IPS-NIHi7 (cell line): ENCODE data around the gene LMAN2.
"Not testable (repeated sequence)": the region's sequence is repeated elsewhere in the genome, so short reads cannot be mapped to it uniquely, and the experiment has no call there.

Experiments used
- DNase-seq: peaks from one replicate; pipeline ENCODE4 v3.0.0; 2012; ENCODE audit warnings: mixed read lengths; ENCODE audit errors: extremely low spot score

The LMAN2 gene

GRCh38 chr5:177349362-177349647 lies 2.2 kb downstream of the LMAN2 start:
- DNase-seq = no peak

GRCh38 chr5:177347699-177348098 lies 3.8 kb downstream of the LMAN2 start:
- DNase-seq = no peak

GRCh38 chr5:177346820-177347219 lies 4.6 kb downstream of the LMAN2 start:
- DNase-seq = no peak

GRCh38 chr5:177344891-177345290 lies 6.6 kb downstream of the LMAN2 start:
- DNase-seq = no peak

GRCh38 chr5:177343777-177344176 lies 7.7 kb downstream of the LMAN2 start:
- DNase-seq = no peak

- DNase-seq = not testable (repeated sequence)
Observed at GRCh38 chr5:177343000-177343399, 8.5 kb downstream of the LMAN2 start.

GRCh38 chr5:177339107-177339638 lies 12.3 kb downstream of the LMAN2 start:
- no peak for DNase-seq

GRCh38 chr5:177338251-177339106 lies 13.0 kb downstream of the LMAN2 start:
- no peak for DNase-seq

- no peak for DNase-seq
Observed at GRCh38 chr5:177336603-177337494, 14.6 kb downstream of the LMAN2 start.

- DNase-seq = no peak
Observed at GRCh38 chr5:177336112-177336511, 15.4 kb downstream of the LMAN2 start.

- DNase-seq = no peak
Observed at GRCh38 chr5:177335701-177336065, 15.8 kb downstream of the LMAN2 start.

- no peak for DNase-seq
Observed at GRCh38 chr5:177334781-177335700, 16.4 kb downstream of the LMAN2 start.

GRCh38 chr5:177334155-177334551 lies 17.3 kb downstream of the LMAN2 start:
- DNase-seq = no peak

GRCh38 chr5:177333420-177334154 lies 17.9 kb downstream of the LMAN2 start:
- DNase-seq = no peak

GRCh38 chr5:177332896-177333260 lies 18.6 kb downstream of the LMAN2 start:
- DNase-seq = no peak

GRCh38 chr5:177332031-177332895 lies 19.2 kb downstream of the LMAN2 start:
- no peak for DNase-seq

- no peak for DNase-seq
Observed at GRCh38 chr5:177330991-177331842, 20.3 kb downstream of the LMAN2 start.

- DNase-seq = no peak
Observed at GRCh38 chr5:177329883-177330282, 21.6 kb downstream of the LMAN2 start.
